NCI-H2196 treated with DMSO at 0.1 percent for 48 hours (cell line): Measurements from ENCODE around the gene ATRIP.

Source experiments
- DNase-seq: peaks from one replicate; lab custom pipeline; 2025; ENCODE audit not compliant: unreplicated experiment; lab: John Stamatoyannopoulos, UW

The ATRIP gene

GRCh38 chr3:48409291-48410201, 37.0 kb upstream of the ATRIP start:
- no peak for DNase-seq

- no peak for DNase-seq
These were observed 36.1 kb upstream of the ATRIP start for GRCh38 chr3:48410205-48411040.

- no peak for DNase-seq
These were observed 35.4 kb upstream of the ATRIP start for GRCh38 chr3:48411041-48411588.

GRCh38 chr3:48411606-48412374, 34.7 kb upstream of the ATRIP start:
- no peak for DNase-seq

- DNase-seq, result no peak
These were observed 34.0 kb upstream of the ATRIP start for GRCh38 chr3:48412375-48413001.

GRCh38 chr3:48413086-48413485, 33.5 kb upstream of the ATRIP start:
- no peak for DNase-seq

GRCh38 chr3:48413611-48414010, 32.9 kb upstream of the ATRIP start:
- DNase-seq, result no peak

- DNase-seq, result no peak
These were observed 31.9 kb upstream of the ATRIP start for GRCh38 chr3:48414376-48415250.

GRCh38 chr3:48415251-48415953, 31.1 kb upstream of the ATRIP start:
- no peak for DNase-seq

GRCh38 chr3:48416091-48416505, 30.4 kb upstream of the ATRIP start:
- DNase-seq, result no peak

- DNase-seq, result no peak
These were observed 30.0 kb upstream of the ATRIP start for GRCh38 chr3:48416546-48416945.

GRCh38 chr3:48417529-48418108, 28.9 kb upstream of the ATRIP start:
- no peak for DNase-seq

GRCh38 chr3:48418140-48418539, 28.4 kb upstream of the ATRIP start:
- DNase-seq, result no peak

- no peak for DNase-seq
These were observed 27.9 kb upstream of the ATRIP start for GRCh38 chr3:48418651-48419050.

- no peak for DNase-seq
These were observed 27.4 kb upstream of the ATRIP start for GRCh38 chr3:48419149-48419548.

- no peak for DNase-seq
These were observed 26.9 kb upstream of the ATRIP start for GRCh38 chr3:48419597-48419996.

GRCh38 chr3:48420561-48420960, 26.0 kb upstream of the ATRIP start:
- DNase-seq, result no peak

GRCh38 chr3:48422272-48422671, 24.3 kb upstream of the ATRIP start:
- no peak for DNase-seq

GRCh38 chr3:48422681-48423080, 23.9 kb upstream of the ATRIP start:
- DNase-seq, result no peak
